GM12891 (cell line): ENCODE results near the gene RIMS1.

Experiments
- POLR2A ChIP-seq: IDR thresholded peaks from 2 replicates; pipeline ENCODE4 v1.6.1; 2011; ENCODE audit warnings: low read depth, low read length, control low read depth
- POLR2AphosphoS5 ChIP-seq: IDR thresholded peaks from 2 replicates; pipeline ENCODE4 v1.6.1; 2011; ENCODE audit warnings: low read depth, low read length, control low read depth
- SPI1 ChIP-seq: IDR thresholded peaks from 2 replicates; pipeline ENCODE4 v1.6.1; 2011; ENCODE audit warnings: low read depth, low read length, control low read depth
- TAF1 ChIP-seq: IDR thresholded peaks from 2 replicates; pipeline ENCODE4 v1.6.1; 2011; ENCODE audit warnings: low read depth, low read length, control low read depth

DNA sequence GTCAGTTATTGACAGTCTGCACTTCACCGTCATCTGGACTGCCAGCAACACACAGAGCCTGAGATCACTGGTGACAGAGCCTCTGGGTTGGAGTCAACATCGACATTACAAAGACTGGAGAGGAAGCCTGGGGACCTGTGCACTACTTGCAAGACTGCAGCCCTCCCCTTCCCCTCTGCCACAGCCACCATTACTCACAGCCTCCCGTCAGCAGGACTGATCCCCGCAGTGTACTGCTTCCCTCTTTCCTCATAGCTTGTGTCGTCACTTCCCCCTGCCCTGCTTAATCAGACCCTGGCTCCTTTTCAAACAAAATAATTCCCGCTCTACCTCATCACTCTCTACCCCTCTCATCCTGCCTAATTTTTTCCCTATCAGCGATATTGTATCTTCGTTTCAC is 500.0 kb downstream of the RIMS1 start:
- TF ChIP-seq POLR2A, result no peak
- no peak for TF ChIP-seq SPI1
- no peak for TF ChIP-seq TAF1
- TF ChIP-seq POLR2AphosphoS5, result no peak
